Mesodermal cell (in vitro differentiated cells): Measurements from ENCODE around the gene ARHGAP32.
A peak's percentile ranks its signal among the peaks of the same experiment; 100 is the strongest.

Experiments used
- H3K27ac ChIP-seq: 2 replicates; pipeline ENCODE4 v1.7.0; 2013; ENCODE audit warnings: mild to moderate bottlenecking, low read depth, low read length, moderate library complexity; ENCODE audit not compliant: severe bottlenecking
- H3K36me3 ChIP-seq: 2 replicates; pipeline ENCODE4 v1.7.1; 2013; ENCODE audit warnings: mild to moderate bottlenecking, low read length, moderate library complexity; ENCODE audit not compliant: control insufficient read depth, insufficient read depth
- H3K4me1 ChIP-seq: one replicate; pipeline ENCODE4 v1.7.1; 2013; ENCODE audit warnings: mild to moderate bottlenecking, low read length; ENCODE audit not compliant: insufficient read depth, control insufficient read depth, poor library complexity, severe bottlenecking
- H3K4me3 ChIP-seq: 2 replicates; pipeline ENCODE4 v1.7.0; 2013; ENCODE audit warnings: low read length, control low read depth, mild to moderate bottlenecking; ENCODE audit not compliant: insufficient read depth, poor library complexity, severe bottlenecking; ENCODE audit errors: extremely low read depth
- H3K9me3 ChIP-seq: 2 replicates; pipeline ENCODE4 v1.7.1; 2013; ENCODE audit warnings: mild to moderate bottlenecking, low read length, moderate library complexity; ENCODE audit not compliant: control insufficient read depth
- WGBS, 2 experiments: methylation state at CpG; one replicate each; pipeline ENCODE4 v1.1.5; 2013; ENCODE audit warnings: missing lambda C conversion rate in 2 of 2; ENCODE audit not compliant: insufficient coverage in 2 of 2; 5-methylcytosine and 5-hydroxymethylcytosine counted together

The ARHGAP32 gene

GRCh38 chr11:128934926-128935325, 257.2 kb downstream of the ARHGAP32 start:
- H3K27ac ChIP-seq: no peak overlapping the region
- H3K4me1 ChIP-seq: peaks cover 23% of the 10 kb centered on the region
- 92 to 97% methylated on average over 8 to 10 of the region's 10 CpGs for WGBS, 2 experiments
- H3K4me3 ChIP-seq: no peak overlapping the region
- H3K9me3 ChIP-seq: no peaks in the 10 kb centered on the region
- no peaks in the 10 kb centered on the region for H3K36me3 ChIP-seq

GRCh38 chr11:128934351-128934750, 257.8 kb downstream of the ARHGAP32 start:
- no peak overlapping the region for H3K4me3 ChIP-seq
- WGBS, 2 experiments: 95 to 98% methylated on average over 4 to 7 of the region's 7 CpGs
- H3K4me1 ChIP-seq: peaks cover 22% of the 10 kb centered on the region
- H3K9me3 ChIP-seq: no peaks in the 10 kb centered on the region
- no peaks in the 10 kb centered on the region for H3K36me3 ChIP-seq
- no peak overlapping the region for H3K27ac ChIP-seq

GRCh38 chr11:128933481-128934178, 258.5 kb downstream of the ARHGAP32 start:
- Histone ChIP-seq H3K4me3 (no peak overlapping the region), H3K27ac (no peak overlapping the region), H3K36me3 (no peaks in the 10 kb centered on the region), H3K4me1 (peaks cover 22% of the 10 kb centered on the region), H3K9me3 (no peaks in the 10 kb centered on the region)
- whole genome bisulfite sequencing, 2 experiments: 88 to 89% methylated on average over 6 of the region's 7 CpGs

- Histone ChIP-seq H3K9me3 (no peaks in the 10 kb centered on the region), H3K36me3 (no peaks in the 10 kb centered on the region), H3K27ac (no peak overlapping the region), H3K4me3 (no peak overlapping the region), H3K4me1 (peaks cover 15% of the 10 kb centered on the region)
- WGBS, 2 experiments: 86 to 89% methylated on average over 5 to 6 of the region's 6 CpGs
Observed at GRCh38 chr11:128931668-128932067, 260.5 kb downstream of the ARHGAP32 start.

GRCh38 chr11:128931066-128931465, 261.1 kb downstream of the ARHGAP32 start:
- peaks cover 11% of the 10 kb centered on the region for H3K4me1 ChIP-seq
- no peak overlapping the region for H3K4me3 ChIP-seq
- no peaks in the 10 kb centered on the region for H3K36me3 ChIP-seq
- H3K9me3 ChIP-seq: no peaks in the 10 kb centered on the region
- no peak overlapping the region for H3K27ac ChIP-seq
- 100% methylated on average over 1 of the region's 3 CpGs; no CpG with 5 or more reads in 1 of the 2 experiments for WGBS, 2 experiments

- H3K9me3 ChIP-seq: no peaks in the 10 kb centered on the region
- peaks cover 11% of the 10 kb centered on the region for H3K4me1 ChIP-seq
- H3K27ac ChIP-seq: peak overlapping the region; percentile 29
- 38 to 44% methylated on average over 9 to 10 of the region's 12 CpGs for WGBS, 2 experiments
- no peaks in the 10 kb centered on the region for H3K36me3 ChIP-seq
- no peak overlapping the region for H3K4me3 ChIP-seq
Observed at GRCh38 chr11:128929991-128930390, 262.1 kb downstream of the ARHGAP32 start.

GRCh38 chr11:128929468-128929867, 262.7 kb downstream of the ARHGAP32 start:
- H3K36me3 ChIP-seq: no peaks in the 10 kb centered on the region
- no peak overlapping the region for H3K4me3 ChIP-seq
- H3K4me1 ChIP-seq: peaks cover 11% of the 10 kb centered on the region
- peak overlapping the region; percentile 29 for H3K27ac ChIP-seq
- WGBS, 2 experiments: 26 to 44% methylated on average over 2 to 5 of the region's 5 CpGs
- no peaks in the 10 kb centered on the region for H3K9me3 ChIP-seq

GRCh38 chr11:128928400-128928799, 263.7 kb downstream of the ARHGAP32 start:
- 81 to 93% methylated on average over 5 of the region's 5 CpGs for WGBS, 2 experiments
- Histone ChIP-seq H3K4me3 (no peak overlapping the region), H3K27ac (no peak overlapping the region), H3K9me3 (no peaks in the 10 kb centered on the region), H3K36me3 (no peaks in the 10 kb centered on the region), H3K4me1 (peaks cover 8% of the 10 kb centered on the region)

- Histone ChIP-seq H3K4me1 (peaks cover 8% of the 10 kb centered on the region), H3K4me3 (no peak overlapping the region), H3K27ac (no peak overlapping the region), H3K36me3 (no peaks in the 10 kb centered on the region), H3K9me3 (no peaks in the 10 kb centered on the region)
- 82% methylated on average over 10 of the region's 12 CpGs for WGBS, 2 experiments
Observed at GRCh38 chr11:128927683-128928336, 264.3 kb downstream of the ARHGAP32 start.

- peaks cover 8% of the 10 kb centered on the region for H3K4me1 ChIP-seq
- H3K9me3 ChIP-seq: no peaks in the 10 kb centered on the region
- H3K36me3 ChIP-seq: no peaks in the 10 kb centered on the region
- WGBS, 2 experiments: 81 to 83% methylated on average over 10 to 11 of the region's 11 CpGs
- H3K4me3 ChIP-seq: no peak overlapping the region
- H3K27ac ChIP-seq: no peak overlapping the region
Observed at GRCh38 chr11:128927108-128927461, 265.0 kb downstream of the ARHGAP32 start.
